Activated naive CD4-positive, alpha-beta T cell treated with anti-CD3 and anti-CD28 coated beads for 36 hours (primary cell): ENCODE measurements around the gene LITAFD. TPM values are rescaled to one million over a fixed set of nuclear protein-coding genes. Genes with fewer than 3 reads are reported as not detected.
A peak's percentile ranks its signal among the peaks of the same experiment; 100 is the strongest.
"Not testable (repeated sequence)": the region's sequence is repeated elsewhere in the genome, so short reads cannot be mapped to it uniquely, and the experiment has no call there.

Experiments used
- CTCF ChIA-PET: fragments of 350-600 bp; sonication (Branson Sonifier 250); formaldehyde crosslinking; loops from one replicate; lab custom pipeline; 2021; ENCODE audit warnings: antibody characterized with exemption; lab: Charles Lee
- DNase-seq: peaks from one replicate; pipeline ENCODE4 v3.0.0-alpha.2; 2020
- H3K27ac Mint-ChIP-seq: one replicate; pipeline ENCODE4 v1.8.0; 2021; ENCODE audit warnings: mild to moderate bottlenecking, mixed read lengths
- H3K27me3 Mint-ChIP-seq: one replicate; pipeline ENCODE4 v1.8.0; 2021; ENCODE audit warnings: low read depth, mixed read lengths
- H3K36me3 Mint-ChIP-seq: one replicate; pipeline ENCODE4 v1.8.0; 2021; ENCODE audit warnings: low read depth, mixed read lengths
- H3K4me1 Mint-ChIP-seq: one replicate; pipeline ENCODE4 v1.8.0; 2021; ENCODE audit warnings: low read depth, mixed read lengths
- H3K4me3 Mint-ChIP-seq: one replicate; pipeline ENCODE4 v1.8.0; 2021; ENCODE audit warnings: mild to moderate bottlenecking, moderate library complexity, mixed read lengths
- H3K9me3 Mint-ChIP-seq: one replicate; pipeline ENCODE4 v1.8.0; 2021; ENCODE audit warnings: mixed read lengths
- intact Hi-C: fragments of 100-400 bp; cut with micrococcal nuclease; formaldehyde crosslinking; loops from one replicate; pipeline ENCODE4 v1.15.1; 2023
- total RNA-seq, 2 experiments: library from RNA; stranded (reverse); gene quantifications; one replicate each; pipeline ENCODE4 v1.2.3, GENCODE V29; 2021

Gene LITAFD
- total RNA-seq, 2 experiments from 2014 or later = not detected

GRCh38 chr16:8905795-8906591 is 23.8 kb downstream of the LITAFD start:
- intact Hi-C loops = loop anchor here (1.0 to 5.0 kb wide), 2 partner anchors 30 to 101 kb away; no protein-coding TSS in a partner anchor
- H3K4me3 Mint-ChIP-seq = no peak overlapping the region
- H3K27me3 Mint-ChIP-seq = no peaks in the 10 kb centered on the region
- H3K27ac Mint-ChIP-seq = no peak overlapping the region
- CTCF ChIA-PET = interaction anchor here (1.3 kb wide), 1 partner anchor 30 kb away, joined by 14 read pairs; no protein-coding TSS in a partner anchor
- peaks cover 48% of the 10 kb centered on the region for H3K36me3 Mint-ChIP-seq
- DNase-seq = no peak
- no peaks in the 10 kb centered on the region for H3K9me3 Mint-ChIP-seq
- H3K4me1 Mint-ChIP-seq = peaks cover 20% of the 10 kb centered on the region

DNA sequence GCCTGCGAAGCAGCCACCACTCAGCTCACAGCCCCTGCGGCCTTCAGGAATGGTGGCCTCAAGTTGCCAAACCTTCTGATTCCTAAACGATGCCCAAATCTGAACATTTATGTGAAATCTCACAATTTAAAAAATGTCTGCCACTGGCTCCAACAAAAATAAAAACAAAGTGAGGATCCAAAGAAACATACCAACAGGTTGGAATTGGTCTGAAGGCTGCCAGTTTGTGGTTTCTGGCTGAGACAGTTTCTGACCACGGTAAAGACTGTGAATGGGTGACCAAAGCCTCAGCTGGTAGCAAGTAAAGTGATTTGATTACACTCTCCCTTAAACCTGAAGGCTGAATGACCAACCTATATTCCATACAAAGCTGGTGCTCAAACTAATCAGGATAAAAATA is 24.9 kb downstream of the LITAFD start:
- Mint-ChIP-seq H3K9me3 (no peaks in the 10 kb centered on the region), H3K27me3 (no peaks in the 10 kb centered on the region), H3K27ac (peak overlapping the region; percentile 24), H3K4me1 (peaks cover 26% of the 10 kb centered on the region), H3K36me3 (peaks cover 45% of the 10 kb centered on the region), H3K4me3 (no peak overlapping the region)
- intact Hi-C loops = loop anchor here (5.0 kb wide), 1 partner anchor 100 kb away; no protein-coding TSS in a partner anchor
- DNase-seq = no peak
- CTCF ChIA-PET = interaction anchor here (0.9 kb wide), 1 partner anchor 13 kb away, joined by 3 read pairs; no protein-coding TSS in a partner anchor

- H3K36me3 Mint-ChIP-seq = peaks cover 40% of the 10 kb centered on the region
- CTCF ChIA-PET = interaction anchor here (0.6 to 2.6 kb wide), 4 partner anchors 27 to 230 kb away, joined by 3 to 9 read pairs (median 6); no protein-coding TSS in a partner anchor
- H3K4me1 Mint-ChIP-seq = peaks cover 26% of the 10 kb centered on the region
- no peak overlapping the region for H3K27ac Mint-ChIP-seq
- intact Hi-C loops = loop anchor here (5.0 kb wide), 1 partner anchor 98 kb away; no protein-coding TSS in a partner anchor
- H3K4me3 Mint-ChIP-seq = no peak overlapping the region
- no peaks in the 10 kb centered on the region for H3K27me3 Mint-ChIP-seq
- DNase-seq = no peak
- H3K9me3 Mint-ChIP-seq = no peaks in the 10 kb centered on the region
Observed at GRCh38 chr16:8908810-8909468, 26.8 kb downstream of the LITAFD start.

DNA sequence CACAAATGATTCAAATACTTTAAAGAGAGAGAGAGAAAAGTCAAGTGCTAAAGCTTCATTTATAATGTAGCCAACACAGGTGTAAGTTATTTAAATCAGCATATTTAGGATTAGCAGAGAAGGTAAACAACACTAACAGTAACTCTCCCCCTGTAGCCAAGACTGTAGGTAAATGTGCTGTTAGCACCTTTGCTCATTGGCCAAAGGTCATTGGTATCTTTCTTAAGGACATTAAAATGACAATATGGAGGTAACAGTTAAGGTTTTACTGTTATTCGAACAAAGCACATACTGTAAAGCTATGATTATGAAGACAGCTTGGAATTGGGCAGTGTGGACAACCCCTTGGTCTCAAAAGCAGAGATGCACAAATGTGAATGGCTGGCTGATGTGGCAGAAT is 28.7 kb downstream of the LITAFD start:
- Mint-ChIP-seq H3K27me3 (no peaks in the 10 kb centered on the region), H3K4me1 (peaks cover 26% of the 10 kb centered on the region), H3K36me3 (peaks cover 36% of the 10 kb centered on the region), H3K4me3 (no peak overlapping the region), H3K9me3 (no peaks in the 10 kb centered on the region), H3K27ac (no peak overlapping the region)
- intact Hi-C loops = no loop called here
- CTCF ChIA-PET = interaction anchor here (0.8 to 2.3 kb wide), 2 partner anchors 26 to 85 kb away, joined by 3 to 12 read pairs; no protein-coding TSS in a partner anchor
- no peak for DNase-seq

GRCh38 chr16:8912793-8913192 is 30.6 kb downstream of the LITAFD start:
- peaks cover 20% of the 10 kb centered on the region for H3K4me1 Mint-ChIP-seq
- no peaks in the 10 kb centered on the region for H3K27me3 Mint-ChIP-seq
- CTCF ChIA-PET = interaction anchor here (0.7 kb wide), 1 partner anchor 137 kb away, joined by 3 read pairs; no protein-coding TSS in a partner anchor
- no peaks in the 10 kb centered on the region for H3K9me3 Mint-ChIP-seq
- no peak overlapping the region for H3K4me3 Mint-ChIP-seq
- DNase-seq = no peak
- intact Hi-C loops = no loop called here
- H3K27ac Mint-ChIP-seq = no peak overlapping the region
- H3K36me3 Mint-ChIP-seq = peaks cover 28% of the 10 kb centered on the region

DNA sequence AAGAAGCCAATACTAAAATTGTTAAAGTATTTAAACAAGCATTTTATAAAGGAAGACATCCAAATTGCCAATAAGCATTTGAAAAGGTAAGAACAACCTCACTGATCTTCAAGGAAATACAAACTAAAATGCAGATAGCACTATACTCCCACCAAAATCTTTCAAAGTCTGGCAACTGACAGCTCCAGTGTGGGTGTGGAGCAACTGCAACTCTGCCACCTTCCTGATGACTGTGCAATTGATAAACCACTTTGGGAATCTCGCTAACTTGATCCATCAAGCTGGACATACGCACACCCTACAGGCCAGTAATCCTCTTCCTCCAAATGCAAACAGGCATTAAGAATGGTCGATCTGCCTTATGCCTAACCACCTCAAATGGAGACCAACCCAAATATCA is 31.9 kb downstream of the LITAFD start:
- peaks cover 30% of the 10 kb centered on the region for H3K36me3 Mint-ChIP-seq
- DNase-seq = no peak
- peaks cover 24% of the 10 kb centered on the region for H3K4me1 Mint-ChIP-seq
- CTCF ChIA-PET = interaction anchor here (0.6 to 1.7 kb wide), 3 partner anchors 14 to 26 kb away, joined by 3 to 6 read pairs (median 3); no protein-coding TSS in a partner anchor
- H3K4me3 Mint-ChIP-seq = no peak overlapping the region
- H3K9me3 Mint-ChIP-seq = no peaks in the 10 kb centered on the region
- H3K27ac Mint-ChIP-seq = no peak overlapping the region
- H3K27me3 Mint-ChIP-seq = no peaks in the 10 kb centered on the region
- intact Hi-C loops = no loop called here

DNA sequence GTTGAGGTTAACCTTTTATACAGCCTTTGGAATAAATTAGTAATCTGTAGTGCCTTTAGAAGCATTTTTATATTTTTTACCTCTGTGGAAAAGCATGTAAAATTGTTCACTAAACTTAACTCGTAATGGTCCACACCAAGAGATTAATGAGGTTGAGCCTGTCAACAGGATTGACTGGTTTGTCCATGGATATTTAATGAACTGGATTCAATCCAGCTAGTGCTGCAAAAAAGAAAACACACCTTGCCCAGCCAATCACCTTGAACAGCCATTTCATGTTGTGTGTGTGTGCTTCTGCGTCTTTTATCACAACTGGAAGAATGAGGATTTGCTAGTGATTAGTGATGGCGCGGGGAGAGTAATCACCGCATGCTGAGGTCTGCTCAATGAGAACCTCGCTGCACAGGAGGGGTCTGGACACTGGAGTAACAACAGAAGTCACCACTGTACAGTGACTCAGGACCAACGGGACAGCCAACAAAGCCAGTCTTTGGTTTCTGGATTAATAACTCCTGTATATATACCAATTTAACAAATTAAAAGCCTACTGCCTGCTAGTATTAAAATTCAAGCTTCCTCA is 33.7 kb downstream of the LITAFD start:
- CTCF ChIA-PET = interaction anchor here (0.9 to 1.1 kb wide), 2 partner anchors 21 to 93 kb away, joined by 3 to 5 read pairs; no protein-coding TSS in a partner anchor
- DNase-seq = no peak
- H3K4me3 Mint-ChIP-seq = no peak overlapping the region
- H3K27ac Mint-ChIP-seq = no peak overlapping the region
- no peaks in the 10 kb centered on the region for H3K9me3 Mint-ChIP-seq
- intact Hi-C loops = no loop called here
- no peaks in the 10 kb centered on the region for H3K27me3 Mint-ChIP-seq
- peaks cover 30% of the 10 kb centered on the region for H3K4me1 Mint-ChIP-seq
- peaks cover 41% of the 10 kb centered on the region for H3K36me3 Mint-ChIP-seq

DNA sequence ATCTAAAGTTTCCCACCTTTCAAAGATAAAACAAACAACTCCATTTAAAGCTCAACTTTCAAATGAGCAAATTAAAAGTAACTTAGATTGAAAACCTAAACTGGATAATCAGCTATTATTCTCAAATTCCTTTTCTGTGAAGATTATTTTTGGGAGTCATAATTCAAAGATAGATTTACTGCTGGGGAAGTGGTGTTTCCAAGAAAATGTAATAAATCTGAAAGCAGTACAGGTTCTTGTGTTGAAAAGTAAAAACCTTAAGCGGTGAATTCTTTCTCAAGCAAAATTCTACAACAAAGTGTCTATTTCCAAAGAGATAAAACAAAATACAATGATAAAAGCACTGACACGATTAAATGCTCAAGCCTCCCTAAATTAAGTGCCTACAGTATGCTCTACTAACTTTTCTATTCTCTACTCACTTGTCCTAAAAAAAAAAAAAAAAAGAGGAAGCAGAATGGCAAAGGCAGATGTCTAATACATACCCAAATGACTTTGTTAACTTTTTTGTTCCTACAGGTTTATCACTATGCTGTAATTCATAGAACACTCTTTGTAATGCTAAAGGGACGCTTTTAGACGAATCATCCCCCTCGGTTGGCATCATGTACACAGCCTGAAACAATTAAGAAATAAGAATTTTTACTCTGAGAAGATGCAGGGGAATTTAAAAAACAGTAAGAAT is 34.5 kb downstream of the LITAFD start:
- Mint-ChIP-seq H3K36me3 (peaks cover 41% of the 10 kb centered on the region), H3K27me3 (no peaks in the 10 kb centered on the region), H3K9me3 (no peaks in the 10 kb centered on the region), H3K4me3 (no peak overlapping the region), H3K27ac (peak overlapping the region; percentile 61), H3K4me1 (peaks cover 32% of the 10 kb centered on the region)
- intact Hi-C loops = no loop called here
- DNase-seq = no peak
- CTCF ChIA-PET = interaction anchor here (0.9 to 1.1 kb wide), 2 partner anchors 20 to 92 kb away, joined by 3 to 5 read pairs; no protein-coding TSS in a partner anchor

DNA sequence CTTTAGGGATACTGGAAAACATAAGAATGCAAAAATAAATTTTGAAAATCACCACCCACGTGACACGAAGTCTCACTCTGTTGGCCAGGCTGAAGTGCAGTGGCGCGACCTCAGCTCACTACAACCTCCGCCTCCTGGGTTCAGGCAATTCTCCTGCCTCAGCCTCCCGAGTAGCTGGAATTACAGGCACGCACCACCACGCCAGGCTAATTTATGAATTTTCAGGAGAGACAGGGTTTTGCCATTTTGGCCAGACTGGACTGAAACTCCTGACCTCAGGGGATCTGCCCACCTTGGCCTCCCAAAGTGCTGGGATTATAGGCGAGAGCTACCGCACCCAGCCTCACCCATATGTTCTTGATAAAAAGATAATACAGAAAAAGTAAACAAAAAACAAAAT is 35.2 kb downstream of the LITAFD start:
- DNase-seq, H3K9me3 Mint-ChIP-seq, CTCF ChIA-PET, intact Hi-C loops, H3K27ac Mint-ChIP-seq, H3K27me3 Mint-ChIP-seq, H3K4me3 Mint-ChIP-seq: not testable (repeated sequence)
- H3K4me1 Mint-ChIP-seq = peaks cover 37% of the 10 kb centered on the region
- H3K36me3 Mint-ChIP-seq = peaks cover 42% of the 10 kb centered on the region

- no peak for DNase-seq
- H3K4me3 Mint-ChIP-seq = no peak overlapping the region
- peaks cover 41% of the 10 kb centered on the region for H3K4me1 Mint-ChIP-seq
- peaks cover 43% of the 10 kb centered on the region for H3K36me3 Mint-ChIP-seq
- peak overlapping the region; percentile 78 for H3K27ac Mint-ChIP-seq
- CTCF ChIA-PET = interaction anchor here (0.5 to 4.0 kb wide), 5 partner anchors 12 to 172 kb away, joined by 3 to 18 read pairs (median 4); partner anchors contain the start of gene HAPSTR1
- no peaks in the 10 kb centered on the region for H3K9me3 Mint-ChIP-seq
- no peaks in the 10 kb centered on the region for H3K27me3 Mint-ChIP-seq
- intact Hi-C loops = no loop called here
Observed at GRCh38 chr16:8919089-8919933, 37.2 kb downstream of the LITAFD start.
